Measurements from ENCODE around the gene DMC1. TPM values are rescaled to one million over a fixed set of nuclear protein-coding genes. Genes with fewer than 3 reads are reported as not detected.

DMC1 gene
- total and polyA plus RNA-seq, 2 of the 4 experiments (the other 2 are of a cell fraction): 0.18 to 0.38 TPM

DNA sequence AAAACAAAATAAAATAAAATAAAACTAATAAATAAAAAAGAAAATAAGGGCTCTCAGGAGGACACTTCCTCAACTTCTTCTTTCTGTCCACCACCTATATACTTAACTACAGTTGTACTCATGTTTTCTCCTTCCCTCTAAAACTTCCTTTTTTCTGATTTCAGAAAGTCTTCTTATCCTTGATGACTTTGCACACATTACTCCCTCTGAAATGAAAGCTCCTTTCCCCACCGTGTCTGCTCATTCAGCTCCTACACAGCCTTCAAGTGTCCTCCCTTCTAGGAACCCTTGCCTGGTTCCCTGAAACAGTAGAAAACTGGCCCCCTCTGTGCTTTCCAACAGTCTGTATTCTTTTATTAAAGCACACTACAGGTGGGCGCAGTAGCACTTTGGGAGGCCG lies 45.6 kb downstream of the DMC1 start:
- WGBS, 2 experiments (ENCODE audit: extremely low coverage in 2 of 2, insufficient read length in 1 of 2): 75% methylated on average over 1 of the region's 3 CpGs; no CpG with 5 or more reads in 1 of the 2 experiments

More for the DNA sequence above, 45.6 kb downstream of the DMC1 start:
- Histone ChIP-seq H2BK20ac (ENCODE audit: low read depth, low read length) (no peak overlapping the region), H2AK9ac (replicated peaks; ENCODE audit: low read depth, low read length, poor library complexity) (no peak overlapping the region), H2BK120ac (ENCODE audit: low read depth, low read length) (no peak overlapping the region), H4K91ac (ENCODE audit: insufficient read depth, low read depth, low read length) (no peak overlapping the region), H3K18ac (ENCODE audit: low read depth, low read length) (no peak overlapping the region), H4K8ac (ENCODE audit: low read depth in 2 of 2, low read length in 2 of 2) (no peak overlapping the region), H2AFZ (replicated peaks; ENCODE audit: low read length, poor library complexity) (no peak overlapping the region), H3K9me1 (ENCODE audit: insufficient read depth, low read length) (no peaks in the 10 kb centered on the region), H3K4me3 (ENCODE audit: insufficient read depth, low read depth, low read length) (no peak overlapping the region), H3K27ac (ENCODE audit: insufficient read depth, low read length) (no peak overlapping the region), H4K5ac (ENCODE audit: low read depth, low read length) (no peak overlapping the region), H3K4me1 (ENCODE audit: control insufficient read depth, insufficient read depth, low read length) (no peaks in the 10 kb centered on the region), H3K36me3 (ENCODE audit: control insufficient read depth, insufficient read depth, low read length) (no peaks in the 10 kb centered on the region), H3K56ac (ENCODE audit: extremely low read depth, insufficient read depth, low read length) (no peak overlapping the region), H3K27me3 (ENCODE audit: control insufficient read depth, insufficient read depth, low read length) (peaks cover 10% of the 10 kb centered on the region), H3K79me1 (ENCODE audit: low read depth in 1 of 2, low read length in 2 of 2) (no peaks in the 10 kb centered on the region), H2AK5ac (ENCODE audit: low read depth, low read length) (no peak overlapping the region), H4K20me1 (ENCODE audit: insufficient read depth, low read length) (no peaks in the 10 kb centered on the region), H2BK15ac (ENCODE audit: low read depth, low read length) (no peak overlapping the region), H3K9me3 (ENCODE audit: control insufficient read depth, insufficient read depth, low read length) (no peaks in the 10 kb centered on the region), H3K9ac (ENCODE audit: low read depth, low read length) (no peak overlapping the region), H2BK5ac (ENCODE audit: low read depth, low read length, poor library complexity, severe bottlenecking) (no peak overlapping the region), H3K23ac (ENCODE audit: low read depth, low read length) (no peak overlapping the region), H3K4ac (ENCODE audit: low read depth, low read length) (no peak overlapping the region), H3K14ac (replicated peaks; ENCODE audit: low read depth, low read length) (no peak overlapping the region), H3K4me2 (ENCODE audit: low read depth, low read length) (no peak overlapping the region)
- ChIA-PET POLR2A (ENCODE audit: unreplicated experiment) (no interaction called here), CTCF (no interaction called here)
- DNase-seq (no peak), ATAC-seq (ENCODE audit: low read depth) (no peak)
- TF ChIP-seq CEBPB (IDR thresholded peaks at IDR 0.05; ENCODE audit: low read depth, low read length): no peak
- no peak for TF ChIP-seq RCOR1 (IDR thresholded peaks at IDR 0.05; ENCODE audit: insufficient replicate concordance, low read length)
- TF ChIP-seq CHD1 (IDR thresholded peaks at IDR 0.05; ENCODE audit: low read depth, low read length): no peak
- no peak for TF ChIP-seq BHLHE40 (IDR thresholded peaks at IDR 0.05; ENCODE audit: low read depth, low read length)
- TF ChIP-seq NFE2L2 (IDR thresholded peaks at IDR 0.05; ENCODE audit: low read depth, low read length): no peak
- no peak for TF ChIP-seq MAZ (IDR thresholded peaks at IDR 0.05; ENCODE audit: borderline replicate concordance, low read depth, low read length)
- TF ChIP-seq RAD21 (IDR thresholded peaks at IDR 0.05; ENCODE audit: low read length): no peak
- TF ChIP-seq SMC3 (IDR thresholded peaks at IDR 0.05; ENCODE audit: low read depth, low read length): no peak
- TF ChIP-seq USF2 (IDR thresholded peaks at IDR 0.05; ENCODE audit: low read depth, low read length): no peak
- TF ChIP-seq FOS (IDR thresholded peaks at IDR 0.05; ENCODE audit: low read depth, low read length): no peak
- no peak for TF ChIP-seq POLR2A (IDR thresholded peaks at IDR 0.05; ENCODE audit: low read depth, low read length)
- TF ChIP-seq MXI1 (IDR thresholded peaks at IDR 0.05; ENCODE audit: borderline replicate concordance, low read depth, low read length): no peak
- BruUV-seq (replicated peaks): no TSS peak
- intact Hi-C loops (cut with micrococcal nuclease) (no loop called here), dilution Hi-C loops (cut with HindIII; ENCODE audit: low sequenced_read_pairs, unreplicated experiment) (no loop called here), in situ Hi-C loops (cut with MboI; ENCODE audit: low sequenced_read_pairs) (no loop called here)
